CD14-positive monocyte (primary cell): Measurements from ENCODE around the gene C7. TPM values are rescaled to one million over a fixed set of nuclear protein-coding genes. Genes with fewer than 3 reads are reported as not detected.

Source experiments
- DNase-seq, 3 donors: peaks; one replicate each; pipeline ENCODE4 v3.0.0-alpha.2; 2011 to 2022
- H2AFZ ChIP-seq: 2 replicates; pipeline ENCODE4 v1.6.0; 2012; ENCODE audit warnings: mild to moderate bottlenecking, low read depth, low read length, inconsistent platforms; ENCODE audit not compliant: insufficient read depth, poor library complexity, severe bottlenecking
- H3K27ac ChIP-seq, 2 donors: 1 replicate in 1 of 2; 2 replicates in 1 of 2; pipeline ENCODE4 v1.5.1; 2012 to 2013; ENCODE audit warnings: low read length in 2 of 2, control low read depth in 1 of 2, inconsistent platforms in 1 of 2, low read depth in 1 of 2, mild to moderate bottlenecking in 1 of 2
- H3K27me3 ChIP-seq, 2 donors: one replicate each; pipeline versions ENCODE4 v1.6.0 to v1.6.1; 2011 to 2013; ENCODE audit warnings: low read length in 2 of 2; ENCODE audit not compliant: control insufficient read depth in 2 of 2, insufficient read depth in 2 of 2
- H3K36me3 ChIP-seq, 2 donors: replicated peaks in 1 of 2; 1 replicate in 1 of 2; 2 replicates in 1 of 2; pipeline versions ENCODE4 v1.5.1 to v1.6.1; 2012 to 2013; ENCODE audit warnings: low read length in 2 of 2, control low read depth in 1 of 2, inconsistent platforms in 1 of 2, mild to moderate bottlenecking in 1 of 2; ENCODE audit not compliant: insufficient read depth in 2 of 2, control insufficient read depth in 1 of 2
- H3K4me1 ChIP-seq, 2 donors: 1 replicate in 1 of 2; 2 replicates in 1 of 2; pipeline versions ENCODE4 v1.5.1 to v1.6.1; 2012 to 2013; ENCODE audit warnings: low read length in 2 of 2, control low read depth in 1 of 2, inconsistent platforms in 1 of 2, mild to moderate bottlenecking in 1 of 2, moderate library complexity in 1 of 2; ENCODE audit not compliant: insufficient read depth in 2 of 2, control insufficient read depth in 1 of 2
- H3K4me2 ChIP-seq: replicated peaks from 2 replicates; pipeline ENCODE3; 2012; ENCODE audit warnings: low read length, moderate library complexity, mild to moderate bottlenecking; ENCODE audit not compliant: poor library complexity, severe bottlenecking; ENCODE audit errors: extremely low read depth
- H3K4me3 ChIP-seq, 3 experiments: fragments of 200-600 bp in 1 of 3; sonication (generic) in 1 of 3; replicated peaks in 1 of 3; 1 replicate in 2 of 3; 2 replicates in 1 of 3; pipeline ENCODE4 v1.5.1; 2011 to 2013; ENCODE audit warnings: low read length in 3 of 3, mild to moderate bottlenecking in 3 of 3, control low read depth in 2 of 3, low read depth in 2 of 3, inconsistent platforms in 1 of 3, moderate library complexity in 1 of 3
- H3K79me2 ChIP-seq: 2 replicates; pipeline ENCODE4 v1.6.0; 2012; ENCODE audit warnings: mild to moderate bottlenecking, control low read depth, inconsistent platforms, low read length, moderate library complexity; ENCODE audit not compliant: insufficient read depth
- H3K9ac ChIP-seq: 2 replicates; pipeline ENCODE4 v1.6.0; 2017; ENCODE audit warnings: low read length, mild to moderate bottlenecking; ENCODE audit not compliant: insufficient read depth, poor library complexity, severe bottlenecking
- H3K9me3 ChIP-seq, 2 donors: replicated peaks in 1 of 2; 1 replicate in 1 of 2; 2 replicates in 1 of 2; pipeline versions ENCODE4 v1.5.1 to v1.6.1; 2012 to 2013; ENCODE audit warnings: low read length in 2 of 2, control low read depth in 1 of 2; ENCODE audit not compliant: control insufficient read depth in 1 of 2, insufficient read depth in 1 of 2
- H4K20me1 ChIP-seq: 2 replicates; pipeline ENCODE4 v1.6.0; 2012; ENCODE audit warnings: mild to moderate bottlenecking, low read length, control low read depth, moderate library complexity; ENCODE audit not compliant: insufficient read depth
- H3K27ac Mint-ChIP-seq, 7 donors: one replicate each; pipeline ENCODE4 v1.8.0; 2020; ENCODE audit warnings: mild to moderate bottlenecking in 7 of 7, mixed read lengths in 7 of 7, moderate library complexity in 6 of 7, inconsistent platforms in 2 of 7
- H3K27me3 Mint-ChIP-seq, 3 donors: one replicate each; pipeline ENCODE4 v1.8.0; 2021 to 2022; ENCODE audit warnings: low read depth in 3 of 3, mild to moderate bottlenecking in 3 of 3, mixed read lengths in 3 of 3, moderate library complexity in 3 of 3, inconsistent platforms in 1 of 3
- H3K36me3 Mint-ChIP-seq, 2 donors: one replicate each; pipeline ENCODE4 v1.8.0; 2020; ENCODE audit warnings: mixed read lengths in 2 of 2, inconsistent platforms in 1 of 2, mild to moderate bottlenecking in 1 of 2
- H3K4me1 Mint-ChIP-seq: one replicate; pipeline ENCODE4 v1.8.0; 2020; ENCODE audit warnings: mild to moderate bottlenecking, mixed read lengths
- H3K4me3 Mint-ChIP-seq, 2 donors: one replicate each; pipeline ENCODE4 v1.8.0; 2020; ENCODE audit warnings: mild to moderate bottlenecking in 2 of 2, mixed read lengths in 2 of 2, moderate library complexity in 1 of 2
- H3K9me3 Mint-ChIP-seq, 7 donors: one replicate each; pipeline ENCODE4 v1.8.0; 2020 to 2022; ENCODE audit warnings: mixed read lengths in 7 of 7, mild to moderate bottlenecking in 6 of 7, moderate library complexity in 6 of 7, inconsistent platforms in 2 of 7
- CTCF ChIP-seq: fragments of 200-600 bp; IDR thresholded peaks from one replicate; pipeline ENCODE4 v1.8.0; 2022; ENCODE audit warnings: antibody characterized with exemption, mild to moderate bottlenecking
- WGBS: methylation state at CpG from one replicate; pipeline ENCODE4 v1.1.5; 2013; ENCODE audit warnings: missing lambda C conversion rate; ENCODE audit not compliant: insufficient coverage; 5-methylcytosine and 5-hydroxymethylcytosine counted together
- intact Hi-C, 2 donors: fragments of 100-400 bp; cut with micrococcal nuclease; formaldehyde crosslinking; loops; one replicate each; pipeline versions ENCODE4 v1.15.0 to v1.15.1; 2023
- polyA plus RNA-seq, 3 donors: library from polyadenylated mRNA; depleted of rRNA in 1 of 3; unstranded in 2 of 3; stranded (reverse) in 1 of 3; fragments of 300-500 nt in 2 of 3; fragments of >200 nt in 1 of 3; fragmentation: Illumina TruSeq in 2 of 3; gene quantifications; 1 replicate in 2 of 3; 2 replicates in 1 of 3; pipeline ENCODE4 v1.2.3, GENCODE V29; 2012 to 2021

The C7 gene
- polyA plus RNA-seq, 3 donors = 0.12 TPM; not detected in 2

- H3K36me3 Mint-ChIP-seq = no peaks in the 10 kb centered on the region
- no peak for TF ChIP-seq CTCF
- no peaks in the 10 kb centered on the region for H3K4me1 Mint-ChIP-seq
- H3K9ac ChIP-seq = no peak overlapping the region
- H3K4me3 Mint-ChIP-seq = no peak overlapping the region
- peaks cover 0 to 4% (median 3%) of the 10 kb centered on the region in 7 donors for H3K9me3 Mint-ChIP-seq
- H3K36me3 ChIP-seq = no peaks in the 10 kb centered on the region
- H3K27me3 ChIP-seq = peaks cover 0 to 2% of the 10 kb centered on the region in 2 donors
- no peak overlapping the region for H3K27ac Mint-ChIP-seq
- no peak for DNase-seq
- no peaks in the 10 kb centered on the region for H3K9me3 ChIP-seq
- no peak overlapping the region for H3K4me3 ChIP-seq
- intact Hi-C loops = no loop called here
- H3K27ac ChIP-seq = no peak overlapping the region
- no peaks in the 10 kb centered on the region for H3K79me2 ChIP-seq
- H3K4me2 ChIP-seq = no peak overlapping the region
- H3K4me1 ChIP-seq = no peaks in the 10 kb centered on the region
- H4K20me1 ChIP-seq = no peaks in the 10 kb centered on the region
- no peak overlapping the region for H2AFZ ChIP-seq
- H3K27me3 Mint-ChIP-seq = peaks cover 0 to 7% (median 6%) of the 10 kb centered on the region in 3 donors
- 67% methylated on average over 1 of the region's 3 CpGs for WGBS
Measured at GRCh38 chr5:40915341-40915926, 6.1 kb downstream of the C7 start.

GRCh38 chr5:40916226-40916625 is 6.9 kb downstream of the C7 start:
- Mint-ChIP-seq H3K36me3 (no peaks in the 10 kb centered on the region), H3K9me3 (peaks cover 0 to 4% (median 3%) of the 10 kb centered on the region in 7 donors), H3K27ac (no peak overlapping the region), H3K27me3 (peaks cover 0 to 5% (median 4%) of the 10 kb centered on the region in 3 donors), H3K4me3 (no peak overlapping the region), H3K4me1 (no peaks in the 10 kb centered on the region)
- TF ChIP-seq CTCF = no peak
- intact Hi-C loops = no loop called here
- WGBS = 100% methylated on average over 1 of the region's 4 CpGs
- H3K4me1 ChIP-seq = no peaks in the 10 kb centered on the region
- H3K36me3 ChIP-seq = no peaks in the 10 kb centered on the region
- no peaks in the 10 kb centered on the region for H4K20me1 ChIP-seq
- no peak overlapping the region for H3K4me2 ChIP-seq
- no peak overlapping the region for H3K4me3 ChIP-seq
- no peaks in the 10 kb centered on the region for H3K9me3 ChIP-seq
- DNase-seq = no peak
- peaks cover 0 to 2% of the 10 kb centered on the region in 2 donors for H3K27me3 ChIP-seq
- H3K79me2 ChIP-seq = no peaks in the 10 kb centered on the region
- H3K27ac ChIP-seq = no peak overlapping the region
- no peak overlapping the region for H3K9ac ChIP-seq
- H2AFZ ChIP-seq = no peak overlapping the region
